ENCODE measurements around the gene RASSF5.

Gene RASSF5

DNA sequence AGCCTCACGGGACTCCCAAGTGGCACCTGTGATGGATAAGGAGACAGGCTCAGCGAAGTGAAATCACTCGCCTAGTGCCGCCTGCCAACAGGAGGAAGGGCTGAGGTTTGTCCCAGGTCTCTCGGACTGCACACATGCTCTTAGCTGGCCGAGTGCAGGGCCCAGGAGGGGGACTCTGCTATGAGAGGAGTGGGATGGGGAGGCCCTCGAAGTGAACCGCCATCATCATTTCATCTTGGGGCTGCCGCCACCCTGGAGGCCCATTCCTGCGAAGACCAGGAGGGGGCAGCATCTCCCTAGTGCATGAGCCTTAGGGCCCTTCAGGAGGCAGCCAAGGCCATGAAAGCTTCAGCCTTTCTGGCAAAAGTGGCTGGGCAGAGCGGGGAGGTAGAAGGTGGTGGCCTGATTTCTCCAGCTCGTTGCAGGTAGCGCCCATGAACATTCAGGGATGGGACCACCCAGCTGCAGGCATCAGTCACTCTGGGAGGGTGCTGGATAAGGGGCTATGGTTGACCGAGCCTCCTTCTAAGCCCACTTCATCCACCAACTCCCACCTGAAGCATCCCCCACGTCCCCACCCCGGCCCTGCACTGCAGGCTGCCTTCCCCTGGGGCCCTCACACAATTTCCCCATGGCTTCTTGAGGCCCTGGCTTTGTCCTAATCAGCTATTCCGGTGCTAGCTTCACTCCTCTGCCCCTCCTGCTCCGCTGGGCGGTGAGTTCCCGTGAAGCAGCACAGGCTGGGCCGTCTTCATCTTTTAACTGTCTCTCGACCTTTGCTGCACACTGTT, 17.2 kb upstream of the RASSF5 start:
- DNase-seq (ENCODE audit: low spot score), result no peak
- Histone ChIP-seq H3K27ac (no peak overlapping the region), H3K4me3 (no peak overlapping the region)
- TF ChIP-seq, protein P1, sequence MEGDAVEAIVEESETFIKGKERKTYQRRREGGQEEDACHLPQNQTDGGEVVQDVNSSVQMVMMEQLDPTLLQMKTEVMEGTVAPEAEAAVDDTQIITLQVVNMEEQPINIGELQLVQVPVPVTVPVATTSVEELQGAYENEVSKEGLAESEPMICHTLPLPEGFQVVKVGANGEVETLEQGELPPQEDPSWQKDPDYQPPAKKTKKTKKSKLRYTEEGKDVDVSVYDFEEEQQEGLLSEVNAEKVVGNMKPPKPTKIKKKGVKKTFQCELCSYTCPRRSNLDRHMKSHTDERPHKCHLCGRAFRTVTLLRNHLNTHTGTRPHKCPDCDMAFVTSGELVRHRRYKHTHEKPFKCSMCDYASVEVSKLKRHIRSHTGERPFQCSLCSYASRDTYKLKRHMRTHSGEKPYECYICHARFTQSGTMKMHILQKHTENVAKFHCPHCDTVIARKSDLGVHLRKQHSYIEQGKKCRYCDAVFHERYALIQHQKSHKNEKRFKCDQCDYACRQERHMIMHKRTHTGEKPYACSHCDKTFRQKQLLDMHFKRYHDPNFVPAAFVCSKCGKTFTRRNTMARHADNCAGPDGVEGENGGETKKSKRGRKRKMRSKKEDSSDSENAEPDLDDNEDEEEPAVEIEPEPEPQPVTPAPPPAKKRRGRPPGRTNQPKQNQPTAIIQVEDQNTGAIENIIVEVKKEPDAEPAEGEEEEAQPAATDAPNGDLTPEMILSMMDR (IDR thresholded peaks at IDR 0.05), result peak; percentile 97

DNA sequence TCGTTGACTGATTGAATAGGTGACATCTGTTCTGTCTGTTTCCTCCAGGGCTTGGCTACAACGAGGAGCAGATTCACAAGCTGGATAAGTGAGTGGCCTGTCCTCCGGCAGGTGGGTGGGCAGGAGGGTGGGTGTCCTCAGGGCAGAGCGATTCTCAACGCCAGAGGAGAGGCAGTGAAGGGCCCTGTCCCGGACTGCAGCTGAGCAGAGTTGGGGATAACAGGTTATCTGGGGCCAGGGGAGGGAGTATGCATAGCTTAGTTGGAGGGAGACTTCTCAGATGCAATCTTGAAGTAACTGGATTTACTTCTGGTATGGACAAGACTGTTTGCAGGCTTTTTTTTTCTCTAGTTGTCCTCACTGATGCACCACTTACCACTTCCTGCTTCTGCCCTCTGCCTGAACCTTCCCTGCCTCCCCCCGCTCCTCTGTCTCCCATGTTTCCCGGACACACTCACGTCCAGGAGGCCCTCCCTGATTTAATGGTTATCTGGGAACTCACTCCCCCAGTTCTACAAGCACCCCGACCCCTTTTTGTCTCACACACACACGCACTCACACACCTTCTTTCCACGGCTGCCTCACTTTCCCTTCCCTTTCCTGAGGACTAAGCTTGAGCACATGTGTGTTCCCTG, 16.4 kb upstream of the RASSF5 start:
- TF ChIP-seq, protein P1 (IDR thresholded peaks at IDR 0.05), result no peak
- no peak overlapping the region for H3K27ac ChIP-seq
- no peak overlapping the region for H3K4me3 ChIP-seq
- no peak for DNase-seq (ENCODE audit: low spot score)

DNA sequence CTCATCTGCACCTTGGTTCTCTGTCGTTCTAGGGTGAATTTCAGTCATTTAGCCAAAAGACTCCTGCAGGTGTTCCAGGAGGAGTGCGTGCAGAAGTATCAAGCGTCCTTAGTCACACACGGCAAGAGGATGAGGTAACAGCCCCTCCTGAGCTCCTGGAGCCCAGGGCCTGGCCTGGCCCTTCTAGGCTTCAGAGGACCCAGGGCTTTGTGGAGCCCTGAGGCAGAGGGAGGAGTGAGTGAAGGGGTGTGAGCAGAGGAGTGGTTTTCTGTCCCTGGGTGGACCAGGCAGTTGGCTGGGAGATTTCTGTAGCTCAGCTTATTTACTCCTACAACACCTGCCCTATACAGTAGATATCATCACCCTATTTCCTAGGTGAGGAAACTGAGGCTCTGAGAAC, 15.7 kb upstream of the RASSF5 start:
- TF ChIP-seq, protein P1 (IDR thresholded peaks at IDR 0.05), result no peak
- DNase-seq (ENCODE audit: low spot score), result no peak
- no peak overlapping the region for H3K4me3 ChIP-seq
- no peak overlapping the region for H3K27ac ChIP-seq

DNA sequence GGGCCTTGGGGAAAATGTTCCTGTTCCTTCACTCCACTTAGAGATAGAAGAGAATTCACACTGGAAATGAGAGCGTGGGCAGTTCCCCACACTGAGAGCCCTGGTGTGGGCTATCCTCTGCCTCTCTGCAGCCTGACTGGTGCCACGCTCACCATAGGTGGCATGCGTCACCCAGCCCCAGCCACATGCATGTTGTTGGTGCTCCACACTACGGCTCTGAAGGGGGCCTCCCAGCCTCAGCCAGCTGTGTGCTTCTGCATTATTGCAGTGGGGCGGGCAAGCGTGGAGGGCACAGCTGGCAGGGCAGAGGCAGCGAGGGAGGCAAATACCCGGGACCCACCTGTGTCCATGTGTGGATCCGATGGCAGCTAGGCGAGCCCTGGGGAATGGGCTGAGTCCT, 14.7 kb upstream of the RASSF5 start:
- Histone ChIP-seq H3K4me3 (no peak overlapping the region), H3K27ac (no peak overlapping the region)
- no peak for DNase-seq (ENCODE audit: low spot score)
- TF ChIP-seq, protein P1 (IDR thresholded peaks at IDR 0.05), result no peak

DNA sequence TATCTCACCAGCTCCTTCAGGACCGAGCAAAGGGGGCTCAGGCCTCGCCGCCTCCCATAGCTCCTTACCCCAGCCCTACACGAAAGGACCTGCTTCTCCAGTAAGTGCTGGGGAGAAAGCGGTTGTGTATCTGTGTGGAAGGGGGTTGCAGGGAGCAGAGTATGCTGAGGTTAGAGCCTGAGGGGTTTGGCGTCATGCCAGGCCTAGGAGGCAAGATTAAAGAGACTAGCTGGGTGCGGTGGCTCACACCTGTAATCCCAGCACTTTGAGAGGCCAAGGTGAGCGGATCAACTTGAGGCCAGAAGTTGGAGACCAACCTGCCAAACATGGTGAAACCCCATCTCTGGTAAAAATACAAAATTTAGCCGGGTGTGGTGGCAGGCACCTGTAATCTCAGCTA, 14.1 kb upstream of the RASSF5 start:
- TF ChIP-seq, protein P1 (IDR thresholded peaks at IDR 0.05), result no peak
- Histone ChIP-seq H3K27ac (no peak overlapping the region), H3K4me3 (no peak overlapping the region)
- DNase-seq (ENCODE audit: low spot score), result no peak

DNA sequence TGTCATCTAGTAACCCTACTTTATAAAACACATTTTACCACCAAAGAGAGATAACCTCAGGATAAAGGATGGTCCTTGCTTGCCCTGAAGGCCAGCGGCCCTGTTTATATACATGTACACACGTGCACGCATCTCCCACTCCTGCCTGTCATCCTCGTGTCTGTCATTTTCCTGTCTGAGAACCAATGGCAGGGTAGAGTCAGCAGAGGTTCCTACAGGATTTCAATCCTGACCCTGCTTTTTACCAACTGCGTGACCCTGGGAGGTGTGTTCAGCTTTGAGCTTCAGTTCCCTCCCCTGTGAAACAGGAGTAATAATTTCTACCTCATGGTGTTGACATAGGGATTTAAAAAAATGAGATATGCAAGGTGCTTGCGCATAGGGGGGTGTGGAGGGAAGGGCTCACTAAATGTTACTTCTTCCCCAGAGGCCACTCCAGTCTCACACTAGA, 12.3 kb upstream of the RASSF5 start:
- Histone ChIP-seq H3K4me3 (no peak overlapping the region), H3K27ac (peak overlapping the region; percentile 64 to 83)
- DNase-seq (ENCODE audit: low spot score), result no peak
- TF ChIP-seq, protein P1 (IDR thresholded peaks at IDR 0.05), result no peak
